Fibroblast of lung (primary cell): Measurements from ENCODE around the gene PPM1D.

Experiments used
- CTCF ChIP-seq, 2 donors: IDR thresholded peaks in 1 of 2; conservative IDR thresholded peaks in 1 of 2; 1 replicate in 1 of 2; 2 replicates in 1 of 2; pipeline ENCODE4 v1.5.1; 2011 to 2012; ENCODE audit warnings: low read length in 2 of 2, control low read depth in 1 of 2, inconsistent platforms in 1 of 2, low read depth in 1 of 2, mild to moderate bottlenecking in 1 of 2
- EZH2 ChIP-seq: IDR thresholded peaks from 2 replicates; pipeline ENCODE4 v1.5.1; 2012; ENCODE audit warnings: low read length, control low read depth, mild to moderate bottlenecking; ENCODE audit errors: missing control alignments

GRCh38 chr17:60563743-60564142 is 36.2 kb upstream of the PPM1D start:
- TF ChIP-seq CTCF (conservative IDR thresholded peaks at IDR 0.05 in 1 of 2, IDR thresholded peaks at IDR 0.05 in 1 of 2; ENCODE audit: low read depth in 1 of 2, low read length in 2 of 2) (no peak), EZH2 (no peak)
